ENCODE measurements around the gene ARHGEF1.

The ARHGEF1 gene

GRCh38 chr19:41925208-41926003 lies 42.4 kb downstream of the ARHGEF1 start:
- peaks cover 42% of the 10 kb centered on the region for H3K27me3 ChIP-seq (ENCODE audit: low read depth, low read length)

GRCh38 chr19:41926028-41926762 lies 43.2 kb downstream of the ARHGEF1 start:
- no peak overlapping the region for H2AFZ ChIP-seq (ENCODE audit: low read depth, low read length)

More at GRCh38 chr19:41925208-41926003, 42.4 kb downstream of the ARHGEF1 start:
- H2AFZ ChIP-seq (ENCODE audit: low read depth, low read length), result no peak overlapping the region
- peaks cover 42% of the 10 kb centered on the region for H3K4me1 ChIP-seq (ENCODE audit: low read length)
- TF ChIP-seq CTCF (IDR thresholded peaks at IDR 0.05; ENCODE audit: low read depth, low read length) (no peak), EZH2phosphoT487 (IDR thresholded peaks at IDR 0.05; ENCODE audit: low read depth) (no peak)
- no peaks in the 10 kb centered on the region for H3K36me3 ChIP-seq (replicated peaks; ENCODE audit: low read depth, low read length)
- H3K4me3 ChIP-seq (ENCODE audit: low read length), result no peak overlapping the region
- no peaks in the 10 kb centered on the region for H3K79me2 ChIP-seq (ENCODE audit: low read length)
- H4K20me1 ChIP-seq (ENCODE audit: insufficient read depth, low read length), result no peaks in the 10 kb centered on the region
- no peak overlapping the region for H3K9ac ChIP-seq (ENCODE audit: low read length)
- H3K27ac ChIP-seq (ENCODE audit: low read length), result no peak overlapping the region
- no peaks in the 10 kb centered on the region for H3K9me3 ChIP-seq (ENCODE audit: insufficient read depth, low read length)
- no peak overlapping the region for H3K4me2 ChIP-seq (ENCODE audit: low read length)

GRCh38 chr19:41926763-41927496 lies 43.9 kb downstream of the ARHGEF1 start:
- H3K36me3 ChIP-seq (replicated peaks; ENCODE audit: low read depth, low read length), result no peaks in the 10 kb centered on the region
- H2AFZ ChIP-seq (ENCODE audit: low read depth, low read length), result no peak overlapping the region
- peaks cover 50% of the 10 kb centered on the region for H3K4me1 ChIP-seq (ENCODE audit: low read length)
- no peak overlapping the region for H3K27ac ChIP-seq (ENCODE audit: low read length)
- peak overlapping the region; percentile 76 for H3K9ac ChIP-seq (ENCODE audit: low read length)
- H3K27me3 ChIP-seq (ENCODE audit: low read depth, low read length), result peaks cover 53% of the 10 kb centered on the region
- peak overlapping the region; percentile 80 for H3K4me3 ChIP-seq (ENCODE audit: low read length)
- TF ChIP-seq CTCF (IDR thresholded peaks at IDR 0.05; ENCODE audit: low read depth, low read length) (no peak), EZH2phosphoT487 (IDR thresholded peaks at IDR 0.05; ENCODE audit: low read depth) (no peak)
- no peaks in the 10 kb centered on the region for H3K9me3 ChIP-seq (ENCODE audit: insufficient read depth, low read length)
- no peaks in the 10 kb centered on the region for H4K20me1 ChIP-seq (ENCODE audit: insufficient read depth, low read length)
- peak overlapping the region; percentile 96 for H3K4me2 ChIP-seq (ENCODE audit: low read length)
- no peaks in the 10 kb centered on the region for H3K79me2 ChIP-seq (ENCODE audit: low read length)

More at GRCh38 chr19:41926028-41926762, 43.2 kb downstream of the ARHGEF1 start:
- Histone ChIP-seq H3K4me3 (ENCODE audit: low read length) (no peak overlapping the region), H3K4me1 (ENCODE audit: low read length) (peaks cover 46% of the 10 kb centered on the region), H3K27me3 (ENCODE audit: low read depth, low read length) (peaks cover 50% of the 10 kb centered on the region), H3K4me2 (ENCODE audit: low read length) (no peak overlapping the region), H3K9me3 (ENCODE audit: insufficient read depth, low read length) (no peaks in the 10 kb centered on the region), H3K79me2 (ENCODE audit: low read length) (no peaks in the 10 kb centered on the region), H3K9ac (ENCODE audit: low read length) (no peak overlapping the region), H3K36me3 (replicated peaks; ENCODE audit: low read depth, low read length) (no peaks in the 10 kb centered on the region), H4K20me1 (ENCODE audit: insufficient read depth, low read length) (no peaks in the 10 kb centered on the region), H3K27ac (ENCODE audit: low read length) (no peak overlapping the region)
- no peak for TF ChIP-seq EZH2phosphoT487 (IDR thresholded peaks at IDR 0.05; ENCODE audit: low read depth)
- no peak for TF ChIP-seq CTCF (IDR thresholded peaks at IDR 0.05; ENCODE audit: low read depth, low read length)

Data from OCI-LY3 (cell line).